Fibroblast of the conjunctiva (primary cell): ENCODE measurements around the gene TRPV5.
"Not testable (repeated sequence)": the region's sequence is repeated elsewhere in the genome, so short reads cannot be mapped to it uniquely, and the experiment has no call there.

Source experiments
- DNase-seq: peaks from one replicate; pipeline ENCODE4 v3.0.0-alpha.2; 2010; ENCODE audit warnings: low read depth

The TRPV5 gene

GRCh38 chr7:142933624-142934023 lies at the start of gene TRPV5:
TSS of gene TRPV5 (minus strand) at chr7:142933746. CDS start at chr7:142933459, 287 bp downstream.
- DNase-seq, result no peak

DNA sequence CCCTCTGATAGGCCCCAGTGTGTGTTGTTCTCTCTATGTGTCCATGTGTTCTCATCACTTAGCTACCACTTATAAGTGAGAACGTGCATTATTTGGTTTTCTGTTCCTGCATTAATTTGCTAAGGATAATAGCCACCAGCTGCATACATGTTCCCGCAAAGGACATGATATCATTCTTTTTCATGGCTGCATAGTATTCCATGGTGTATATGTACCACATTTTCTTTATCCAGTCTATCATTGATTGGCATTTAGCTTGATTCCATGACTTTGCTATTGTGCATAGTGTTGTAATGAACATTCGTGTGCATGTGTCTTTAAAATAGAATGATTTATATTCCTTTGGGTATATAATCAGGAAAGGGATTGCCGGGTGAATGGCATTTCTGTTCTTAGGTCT lies 44.9 kb upstream of the TRPV5 start:
- not testable (repeated sequence) for DNase-seq

DNA sequence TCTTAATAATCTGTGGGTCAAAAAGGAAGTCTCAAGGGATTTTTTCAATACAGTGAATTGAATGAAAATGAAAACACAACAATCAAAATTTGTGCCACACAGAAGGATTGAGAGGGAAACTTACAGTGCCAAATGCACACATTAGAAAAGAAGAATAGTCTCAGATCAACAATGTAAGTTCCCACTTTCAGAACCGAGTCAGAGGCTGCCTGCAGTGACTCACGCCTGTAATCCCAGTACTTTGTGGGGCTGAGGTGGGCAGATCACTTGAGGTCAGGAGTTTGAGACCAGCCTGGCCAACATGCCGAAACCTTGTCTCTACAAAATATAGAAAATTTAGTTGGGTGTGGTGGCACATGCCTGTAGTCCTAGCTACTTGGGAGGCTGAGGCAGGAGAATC lies 41.1 kb upstream of the TRPV5 start:
- DNase-seq, result no peak

- DNase-seq, result no peak
These were observed 35.6 kb upstream of the TRPV5 start for GRCh38 chr7:142969183-142969582.

GRCh38 chr7:142968229-142968628 lies 34.7 kb upstream of the TRPV5 start:
- no peak for DNase-seq

GRCh38 chr7:142964502-142965246 lies 31.1 kb upstream of the TRPV5 start:
- no peak for DNase-seq

GRCh38 chr7:142963993-142964392 lies 30.4 kb upstream of the TRPV5 start:
- DNase-seq, result no peak

- no peak for DNase-seq
These were observed 29.4 kb upstream of the TRPV5 start for GRCh38 chr7:142962991-142963390.

DNA sequence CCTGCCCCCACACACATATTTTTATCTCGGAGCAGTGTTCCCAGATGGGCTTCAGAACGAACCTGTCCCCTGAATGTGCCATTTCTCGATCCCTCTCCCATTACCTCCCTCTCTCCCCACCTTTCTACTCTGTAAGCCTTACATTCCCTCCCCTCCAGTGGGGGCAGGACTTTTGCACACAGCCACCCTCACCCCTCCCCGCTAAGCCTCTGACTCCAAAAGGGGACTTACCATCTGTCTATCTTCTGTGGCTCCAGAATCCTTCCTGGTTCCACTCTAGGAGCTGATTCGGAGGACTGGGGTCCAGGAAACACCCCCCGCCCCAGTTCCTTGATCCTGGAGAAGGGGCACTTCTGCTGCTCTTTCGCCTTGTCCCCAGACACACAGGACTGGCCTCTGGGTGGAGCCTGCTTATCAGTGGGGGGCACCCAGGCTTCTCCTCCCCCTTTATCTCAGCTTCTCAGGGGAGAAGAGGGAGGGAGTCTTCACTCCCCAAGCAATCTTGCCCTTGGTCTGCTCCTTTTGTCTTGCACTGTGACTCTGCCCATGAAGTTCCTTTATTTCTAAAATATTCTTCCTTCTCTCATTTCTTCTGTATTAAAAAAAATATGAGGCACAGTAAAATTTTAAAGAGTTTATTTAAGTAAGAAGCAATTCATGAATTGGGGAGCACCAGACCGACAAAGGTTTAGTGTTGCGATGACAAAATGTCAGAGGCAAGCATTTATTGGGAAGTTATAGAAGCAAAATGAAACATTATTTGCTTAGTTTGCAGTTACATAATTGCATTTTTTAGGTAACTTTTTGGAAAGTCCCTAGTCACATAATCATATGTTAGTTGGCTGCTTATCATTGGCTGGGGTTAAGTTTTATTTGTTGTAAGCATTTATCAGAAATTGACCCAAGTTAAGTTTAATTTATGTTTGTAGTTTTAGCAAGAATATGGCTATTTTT lies 28.7 kb upstream of the TRPV5 start, which contains the start of gene KEL:
TSS of gene KEL (minus strand) at position 391 of the 954 bp plus-strand sequence. CDS start at position 234, 157 bp downstream.
- no peak for DNase-seq

- no peak for DNase-seq
These were observed 28.0 kb upstream of the TRPV5 start for GRCh38 chr7:142961595-142961972.

- no peak for DNase-seq
These were observed 27.5 kb upstream of the TRPV5 start for GRCh38 chr7:142960955-142961512.

DNA sequence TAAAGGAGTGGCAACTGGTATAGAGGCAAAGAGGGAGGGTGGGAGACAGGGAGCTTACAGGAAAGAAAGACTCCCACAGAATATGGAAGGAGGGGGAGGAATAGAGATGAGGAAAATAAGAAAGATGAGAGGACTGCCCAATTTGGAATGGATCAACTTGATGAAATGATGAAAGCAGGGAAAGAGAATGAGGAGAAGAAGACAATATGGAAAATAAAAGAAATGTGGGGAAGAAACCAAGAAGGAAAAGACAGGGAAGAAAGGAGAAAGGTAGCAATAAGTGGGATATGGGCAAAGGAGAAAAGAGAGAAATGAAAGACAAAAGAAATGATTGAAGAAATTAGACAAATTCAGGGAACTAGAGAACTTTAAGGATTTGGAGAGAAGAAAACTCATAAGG lies 25.7 kb upstream of the TRPV5 start:
- DNase-seq, result no peak

- DNase-seq, result no peak
These were observed 24.2 kb upstream of the TRPV5 start for GRCh38 chr7:142957723-142958122.

GRCh38 chr7:142956951-142957623 lies 23.5 kb upstream of the TRPV5 start:
- DNase-seq, result no peak

DNA sequence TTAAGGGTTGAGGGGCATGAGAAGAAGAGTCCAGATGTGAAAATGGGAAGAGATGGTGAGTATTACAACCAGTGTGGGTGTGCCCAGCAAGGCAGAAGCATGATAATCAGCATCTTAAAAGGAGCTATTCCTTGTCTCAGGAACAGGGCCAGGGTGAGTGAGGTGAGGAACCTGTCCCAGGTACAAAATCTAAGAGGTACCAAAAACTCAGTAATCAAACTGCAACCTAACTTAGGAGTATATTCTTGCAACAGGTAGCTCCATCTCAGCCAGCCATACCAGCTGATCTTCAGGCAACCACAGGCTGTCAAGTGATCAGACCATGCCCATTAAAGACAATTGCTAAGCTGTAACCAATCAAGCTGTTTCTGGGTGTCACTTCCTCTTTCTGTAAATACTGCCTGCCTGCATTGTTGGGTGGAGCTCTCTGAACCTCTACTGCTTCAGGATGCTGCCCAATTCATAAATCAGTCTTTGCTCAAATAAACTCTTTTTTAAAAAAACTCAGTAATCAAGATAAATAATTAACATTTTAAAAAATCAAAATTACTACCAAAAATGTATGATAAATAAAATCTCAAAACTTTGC lies 21.2 kb upstream of the TRPV5 start:
- no peak for DNase-seq

DNA sequence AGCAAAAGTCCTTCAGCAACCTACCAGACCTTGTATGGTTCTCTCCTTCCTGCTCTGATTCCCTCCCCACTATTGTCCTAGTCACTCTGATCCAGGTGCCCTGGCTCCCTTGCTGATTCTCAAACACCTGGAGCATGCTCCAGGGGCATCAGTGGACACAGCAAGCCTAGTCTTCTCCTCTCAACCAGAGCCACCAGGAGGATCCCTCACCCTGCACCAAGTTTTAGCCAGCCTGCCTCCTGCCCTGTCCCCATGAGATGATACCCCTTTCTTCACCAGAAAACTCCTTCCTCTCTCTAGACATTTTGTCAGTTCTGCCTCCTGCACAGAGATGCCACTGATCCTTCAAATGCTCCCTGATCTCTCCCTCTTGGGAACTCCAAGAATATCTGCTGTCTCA lies 16.7 kb upstream of the TRPV5 start:
- DNase-seq, result no peak

DNA sequence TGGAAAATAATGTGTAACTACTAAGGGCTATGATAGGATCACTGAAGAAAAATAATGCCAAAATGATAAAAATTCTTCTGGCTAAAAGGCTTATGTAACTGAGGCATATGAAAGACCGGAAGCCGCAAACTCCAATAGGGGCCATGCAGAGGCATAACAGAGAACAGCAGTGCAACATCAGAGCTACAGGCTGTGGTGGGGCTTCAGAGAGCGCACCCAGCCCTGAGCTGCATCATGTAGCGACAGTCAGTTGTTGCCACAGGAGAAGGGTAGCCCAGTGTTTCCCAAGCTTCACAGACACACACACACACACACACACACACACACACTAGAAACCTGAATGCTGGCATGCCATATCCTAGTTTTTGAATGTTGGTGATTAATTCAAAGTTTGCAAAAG lies 15.1 kb upstream of the TRPV5 start:
- no peak for DNase-seq

GRCh38 chr7:142945001-142945400 lies 11.5 kb upstream of the TRPV5 start:
- no peak for DNase-seq

- DNase-seq, result no peak
These were observed 10.2 kb upstream of the TRPV5 start for GRCh38 chr7:142943706-142944268.

GRCh38 chr7:142942746-142943145 lies 9.2 kb upstream of the TRPV5 start:
- no peak for DNase-seq

GRCh38 chr7:142941541-142941940 lies 8.0 kb upstream of the TRPV5 start:
- DNase-seq, result no peak
